NK-92 (cell line): ENCODE measurements around the gene SLC9A1.

Source experiments
- DNase-seq: peaks from one replicate; lab custom pipeline; 2025; ENCODE audit not compliant: unreplicated experiment; lab: John Stamatoyannopoulos, UW

The SLC9A1 gene

GRCh38 chr1:27077968-27078367 is 77.0 kb downstream of the SLC9A1 start:
- no peak for DNase-seq

DNA sequence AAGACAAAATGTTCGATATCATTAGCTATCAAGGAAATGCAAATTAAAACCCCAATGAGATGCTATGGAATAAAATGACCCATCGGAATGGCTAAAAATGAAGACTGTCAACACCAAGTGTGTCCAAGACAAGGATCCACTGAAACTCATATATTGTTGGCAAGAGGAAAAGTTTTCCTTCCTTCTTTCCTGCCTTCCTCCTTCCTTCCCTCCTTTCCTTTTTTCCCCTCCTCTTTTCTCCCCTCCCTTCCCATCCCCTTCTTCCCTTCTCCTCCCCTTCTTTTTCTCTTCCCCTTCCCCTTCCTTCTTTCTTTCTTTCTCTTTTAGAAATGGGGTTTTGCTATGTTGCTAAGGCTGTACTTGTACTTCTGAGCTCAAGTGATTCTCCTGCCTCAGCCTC is 78.1 kb downstream of the SLC9A1 start:
- DNase-seq: no peak

GRCh38 chr1:27074175-27074780 is 80.6 kb downstream of the SLC9A1 start:
- DNase-seq: no peak

- no peak for DNase-seq
These were observed 83.9 kb downstream of the SLC9A1 start for GRCh38 chr1:27071049-27071416.

DNA sequence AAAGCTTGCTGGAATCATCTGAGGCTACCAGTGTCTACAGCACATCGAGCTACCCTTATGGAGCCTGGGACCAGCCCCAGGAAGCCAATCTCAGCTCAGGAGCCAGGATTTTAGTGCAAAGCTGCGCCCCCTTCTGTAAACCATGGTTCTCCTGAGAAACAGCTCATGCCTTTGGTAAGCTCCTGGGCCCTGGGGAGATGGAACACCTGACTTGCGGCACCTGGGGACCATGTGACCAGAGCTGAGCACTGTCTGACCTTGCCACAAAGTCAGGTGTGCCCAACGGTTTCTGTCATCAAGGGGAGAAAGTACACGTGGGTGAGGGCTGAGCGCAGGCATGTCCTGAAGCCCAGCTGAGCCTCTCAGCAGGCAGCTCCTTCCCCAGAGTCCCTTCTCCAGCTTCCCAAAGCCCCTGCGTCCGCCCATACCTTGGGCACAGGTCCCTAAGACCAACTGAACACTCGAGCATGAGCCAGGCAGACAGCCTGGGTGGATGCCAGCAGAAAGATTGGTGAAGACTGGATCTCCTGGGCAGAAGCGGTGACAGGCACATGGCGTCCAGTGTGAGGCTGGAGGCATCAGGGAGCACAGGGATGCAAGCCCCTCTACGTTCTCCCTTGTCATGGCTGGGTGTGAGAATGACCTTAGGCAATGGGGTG is 84.4 kb downstream of the SLC9A1 start:
- no peak for DNase-seq

DNA sequence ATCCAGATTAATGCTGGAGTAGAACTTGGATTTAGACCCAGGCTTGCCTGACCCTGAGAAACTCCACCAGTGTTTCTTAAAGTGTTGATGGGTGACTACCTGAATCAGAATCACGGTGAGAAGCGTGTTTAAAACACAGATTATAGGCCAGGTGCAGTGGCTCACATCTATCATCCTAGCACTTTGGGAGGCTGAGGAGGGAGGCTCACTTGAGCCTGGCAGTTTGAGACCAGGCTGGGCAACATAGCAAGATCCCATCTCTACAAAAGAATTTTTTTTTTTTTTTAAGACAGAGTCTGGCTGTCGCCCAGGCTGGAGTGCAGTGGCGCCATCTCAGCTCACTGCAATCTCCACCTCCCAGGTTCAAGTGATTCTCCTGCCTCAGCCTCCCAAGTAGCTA is 86.0 kb downstream of the SLC9A1 start:
- DNase-seq: no peak

- no peak for DNase-seq
These were observed 88.8 kb downstream of the SLC9A1 start for GRCh38 chr1:27065999-27066630.

DNA sequence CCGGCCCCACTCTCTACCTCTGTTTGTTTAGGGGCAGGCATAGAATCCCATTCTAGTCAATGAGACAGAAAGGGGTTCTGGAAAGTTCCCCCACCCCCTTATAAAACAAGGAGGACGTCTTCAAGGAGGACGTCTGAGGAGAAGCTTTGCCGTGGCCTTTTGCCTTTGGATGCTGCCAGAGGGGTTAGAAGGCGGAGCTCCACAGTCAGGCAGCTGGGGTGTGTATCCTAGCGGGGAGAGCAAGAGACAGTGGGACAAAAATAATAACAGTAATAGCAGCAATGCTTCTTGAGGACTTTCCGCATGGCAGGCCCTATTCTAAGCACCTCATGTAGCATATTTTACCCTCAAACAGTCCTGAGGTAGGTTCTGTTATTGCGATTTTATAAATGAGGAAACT is 94.0 kb downstream of the SLC9A1 start:
- no peak for DNase-seq

GRCh38 chr1:27058966-27059669 is 95.8 kb downstream of the SLC9A1 start:
- DNase-seq: no peak

DNA sequence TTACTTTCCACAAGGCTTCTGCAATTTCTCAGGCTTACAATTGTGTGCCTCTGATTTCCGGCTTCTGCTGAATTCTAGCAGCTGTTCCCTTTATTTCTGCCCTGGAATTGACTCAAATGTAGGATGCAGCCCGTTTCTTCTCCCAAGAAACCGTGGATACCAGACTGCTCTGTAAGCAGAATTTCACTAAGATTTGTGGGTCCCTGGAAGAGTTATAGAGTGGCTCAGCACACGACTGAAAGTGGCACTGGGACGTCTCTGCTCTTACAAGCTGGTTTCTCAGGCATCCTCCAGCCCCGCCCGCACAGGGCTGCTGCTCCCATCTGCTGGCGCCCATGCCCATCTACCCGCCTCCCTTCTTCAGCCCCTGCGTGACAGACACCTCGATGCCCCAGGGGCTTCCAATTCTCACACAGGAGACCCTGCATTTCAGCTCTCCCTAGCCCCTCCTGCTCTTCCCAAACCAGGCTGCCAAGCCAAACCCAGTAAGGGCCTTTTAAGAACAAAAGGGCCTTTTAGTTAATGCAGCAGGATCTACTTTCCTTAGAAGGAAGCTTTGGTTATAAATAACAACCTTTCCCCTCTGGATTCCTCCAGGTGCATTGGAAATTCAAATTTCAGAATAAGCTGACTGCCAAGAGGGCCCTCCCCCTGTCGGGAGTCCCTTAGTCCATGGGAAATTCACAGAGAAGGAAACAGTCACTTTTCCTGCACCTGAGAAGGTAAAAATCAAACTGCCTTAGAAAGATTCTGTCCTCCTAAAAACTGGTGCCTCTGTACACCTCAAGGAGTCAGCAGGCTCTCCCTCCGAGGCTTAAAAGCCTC is 96.9 kb downstream of the SLC9A1 start:
- no peak for DNase-seq

DNA sequence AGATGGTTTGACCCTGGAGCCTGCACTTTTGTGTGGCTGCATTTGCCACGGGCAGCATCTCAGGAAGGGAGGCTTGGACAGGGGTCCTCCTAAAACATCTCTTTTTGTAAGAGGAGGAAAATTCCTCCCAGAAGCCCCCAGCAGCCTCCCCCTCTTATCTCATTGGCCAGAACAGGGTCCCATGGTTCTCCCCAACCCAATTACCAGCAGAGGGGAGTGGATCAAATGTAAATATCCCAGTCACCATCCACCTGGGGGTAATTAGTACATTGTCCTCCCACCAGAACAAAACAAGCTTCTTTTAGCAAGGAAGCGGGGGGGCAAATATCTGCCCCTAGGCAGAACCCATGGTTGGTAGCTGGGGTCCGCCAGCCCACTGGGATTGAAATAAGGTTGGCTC is 97.5 kb downstream of the SLC9A1 start:
- no peak for DNase-seq

GRCh38 chr1:27053977-27054753 is 100.8 kb downstream of the SLC9A1 start:
- DNase-seq: no peak

- DNase-seq: no peak
These were observed 102.4 kb downstream of the SLC9A1 start for GRCh38 chr1:27052527-27052926.

DNA sequence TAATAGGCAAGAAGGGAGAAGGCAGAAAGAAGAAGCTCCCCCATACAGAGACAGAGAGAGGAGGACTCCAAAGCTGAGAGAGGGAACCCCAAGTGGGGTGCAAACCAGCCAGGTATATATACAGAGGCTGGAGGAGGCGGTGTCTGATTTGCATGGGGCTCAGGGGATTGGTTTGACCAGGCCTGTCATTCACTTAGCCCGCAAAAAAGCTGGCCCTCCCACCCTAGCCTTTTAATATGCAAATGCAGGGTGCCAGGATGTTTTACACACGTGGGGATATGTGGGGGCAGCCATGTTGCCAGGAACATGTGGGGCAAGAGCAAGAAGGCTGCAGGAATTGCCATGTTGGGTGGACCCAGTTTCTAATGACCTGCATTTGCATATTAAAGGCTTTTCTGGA is 105.3 kb downstream of the SLC9A1 start:
- DNase-seq: no peak

DNA sequence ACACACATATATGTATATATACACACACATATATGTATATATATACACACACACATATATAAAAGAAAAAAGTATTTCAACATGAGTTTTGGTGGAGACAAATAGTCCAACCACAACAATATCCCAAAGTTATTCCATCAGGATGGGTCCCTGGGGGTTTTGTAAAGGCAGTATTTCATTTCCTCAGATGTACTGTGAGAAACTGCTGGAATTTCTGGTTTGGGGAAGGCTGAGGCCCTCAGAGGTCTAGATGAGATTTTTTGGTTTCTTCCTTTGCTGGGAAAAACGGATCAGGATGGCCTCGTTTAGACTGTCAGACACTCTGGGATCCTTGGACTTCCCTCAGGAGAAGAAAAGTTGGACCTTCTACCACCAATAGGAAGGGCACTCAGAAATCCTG is 105.8 kb downstream of the SLC9A1 start:
- DNase-seq: no peak
